ENCODE measurements around the gene SLC6A8. TPM values are rescaled to one million over a fixed set of nuclear protein-coding genes. Genes with fewer than 3 reads are reported as not detected.
"Not testable (repeated sequence)": the region's sequence is repeated elsewhere in the genome, so short reads cannot be mapped to it uniquely, and the experiment has no call there.

SLC6A8 gene
- total RNA-seq, 2 donors from 2014 or later = 1.8 to 2.2 TPM

GRCh38 chrX:153733651-153734240 lies 46.0 kb downstream of the SLC6A8 start:
- peaks cover 2 to 8% of the 10 kb centered on the region in 2 donors for H3K9me3 Mint-ChIP-seq
- no peak overlapping the region for H3K4me3 Mint-ChIP-seq
- H3K36me3 Mint-ChIP-seq (ENCODE audit: insufficient read depth in 2 of 2) = peaks cover 4 to 5% of the 10 kb centered on the region in 2 donors
- peaks cover 24% of the 10 kb centered on the region for H3K4me1 Mint-ChIP-seq (ENCODE audit: low read depth)
- H3K27ac Mint-ChIP-seq = no peak overlapping the region
- peaks cover 11% of the 10 kb centered on the region for H3K27me3 Mint-ChIP-seq (ENCODE audit: low read depth)
- ATAC-seq (replicated peaks in 1 of 2) = no peak
- no peak for DNase-seq

- Mint-ChIP-seq H3K4me1 (ENCODE audit: low read depth) (peaks cover 24% of the 10 kb centered on the region), H3K4me3 (no peak overlapping the region), H3K36me3 (ENCODE audit: insufficient read depth in 2 of 2) (peaks cover 4 to 5% of the 10 kb centered on the region in 2 donors), H3K27me3 (ENCODE audit: low read depth) (peaks cover 7% of the 10 kb centered on the region), H3K27ac (no peak overlapping the region), H3K9me3 (peaks cover 2 to 8% of the 10 kb centered on the region in 2 donors)
- ATAC-seq (replicated peaks in 1 of 2) (no peak), DNase-seq (no peak)
Measured at GRCh38 chrX:153734871-153735270, 47.1 kb downstream of the SLC6A8 start.

- peak; percentile 66 to 71 for ATAC-seq (replicated peaks in 1 of 2)
- H3K4me1 Mint-ChIP-seq (ENCODE audit: low read depth) = peaks cover 27% of the 10 kb centered on the region
- peaks cover 2 to 8% of the 10 kb centered on the region in 2 donors for H3K9me3 Mint-ChIP-seq
- DNase-seq = peak in 1 of 2 donors; percentile 11
- H3K27ac Mint-ChIP-seq = no peak overlapping the region
- peaks cover 7% of the 10 kb centered on the region for H3K27me3 Mint-ChIP-seq (ENCODE audit: low read depth)
- H3K36me3 Mint-ChIP-seq (ENCODE audit: insufficient read depth in 2 of 2) = peaks cover 4 to 5% of the 10 kb centered on the region in 2 donors
- H3K4me3 Mint-ChIP-seq = no peak overlapping the region
Measured at GRCh38 chrX:153735274-153735673, 47.5 kb downstream of the SLC6A8 start.

- Mint-ChIP-seq H3K27me3 (ENCODE audit: low read depth) (peaks cover 6% of the 10 kb centered on the region), H3K9me3 (peaks cover 2 to 8% of the 10 kb centered on the region in 2 donors), H3K36me3 (ENCODE audit: insufficient read depth in 2 of 2) (peaks cover 4 to 5% of the 10 kb centered on the region in 2 donors), H3K4me3 (no peak overlapping the region), H3K4me1 (ENCODE audit: low read depth) (peaks cover 24% of the 10 kb centered on the region), H3K27ac (no peak overlapping the region)
- DNase-seq (no peak), ATAC-seq (replicated peaks in 1 of 2) (no peak)
Measured at GRCh38 chrX:153736071-153736820, 48.5 kb downstream of the SLC6A8 start.

- DNase-seq = no peak
- Mint-ChIP-seq H3K4me1 (ENCODE audit: low read depth) (peaks cover 17% of the 10 kb centered on the region), H3K4me3 (no peak overlapping the region), H3K36me3 (ENCODE audit: insufficient read depth in 2 of 2) (peaks cover 0 to 3% of the 10 kb centered on the region in 2 donors), H3K27me3 (ENCODE audit: low read depth) (no peaks in the 10 kb centered on the region), H3K27ac (no peak overlapping the region), H3K9me3 (peaks cover 2 to 3% of the 10 kb centered on the region in 2 donors)
- ATAC-seq (replicated peaks in 1 of 2) = no peak
Measured at GRCh38 chrX:153736871-153737441, 49.2 kb downstream of the SLC6A8 start.

GRCh38 chrX:153738056-153738605 lies 50.4 kb downstream of the SLC6A8 start:
- H3K36me3 Mint-ChIP-seq (ENCODE audit: insufficient read depth in 2 of 2) = peaks cover 0 to 1% of the 10 kb centered on the region in 2 donors
- DNase-seq (no peak), ATAC-seq (replicated peaks in 1 of 2) (no peak)
- peaks cover 17% of the 10 kb centered on the region for H3K4me1 Mint-ChIP-seq (ENCODE audit: low read depth)
- peaks cover 2 to 3% of the 10 kb centered on the region in 2 donors for H3K9me3 Mint-ChIP-seq
- no peak overlapping the region for H3K27ac Mint-ChIP-seq
- H3K27me3 Mint-ChIP-seq (ENCODE audit: low read depth) = no peaks in the 10 kb centered on the region
- no peak overlapping the region for H3K4me3 Mint-ChIP-seq

DNA sequence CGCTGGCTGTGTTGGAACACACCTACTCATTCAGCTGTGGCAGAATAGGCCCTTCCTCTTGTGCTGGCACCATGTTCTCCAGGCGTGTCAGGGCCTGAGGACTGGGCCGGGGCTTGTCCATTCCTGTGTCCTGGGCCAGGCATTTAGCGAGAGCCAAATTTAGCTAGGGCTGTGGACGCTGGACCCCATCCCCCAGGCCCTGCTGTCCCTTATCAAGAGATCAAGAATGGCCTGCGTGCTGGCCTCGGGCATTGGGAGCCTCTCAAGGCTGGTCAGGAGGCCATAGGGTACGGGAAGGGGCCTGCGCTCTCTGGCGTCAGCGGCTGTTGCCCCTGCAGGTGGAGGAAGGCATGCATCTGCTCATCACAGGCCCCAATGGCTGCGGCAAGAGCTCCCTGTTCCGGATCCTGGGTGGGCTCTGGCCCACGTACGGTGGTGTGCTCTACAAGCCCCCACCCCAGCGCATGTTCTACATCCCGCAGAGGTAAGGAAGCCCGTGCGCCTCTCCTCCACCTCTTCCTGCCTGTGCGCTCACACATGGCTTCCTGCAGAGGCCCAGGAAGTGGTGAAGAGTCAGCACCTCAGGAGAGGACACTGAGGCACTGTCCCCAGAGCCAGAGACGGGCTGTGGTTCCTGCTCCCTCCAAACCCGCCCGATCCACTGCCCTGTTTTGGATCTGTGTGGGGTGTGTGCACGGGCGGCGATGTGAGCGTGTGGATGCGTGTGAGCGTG lies 52.2 kb downstream of the SLC6A8 start:
- peak; percentile 59 to 85 for ATAC-seq (replicated peaks in 1 of 2)
- H3K36me3 Mint-ChIP-seq (ENCODE audit: insufficient read depth in 2 of 2) = no peaks in the 10 kb centered on the region

DNA sequence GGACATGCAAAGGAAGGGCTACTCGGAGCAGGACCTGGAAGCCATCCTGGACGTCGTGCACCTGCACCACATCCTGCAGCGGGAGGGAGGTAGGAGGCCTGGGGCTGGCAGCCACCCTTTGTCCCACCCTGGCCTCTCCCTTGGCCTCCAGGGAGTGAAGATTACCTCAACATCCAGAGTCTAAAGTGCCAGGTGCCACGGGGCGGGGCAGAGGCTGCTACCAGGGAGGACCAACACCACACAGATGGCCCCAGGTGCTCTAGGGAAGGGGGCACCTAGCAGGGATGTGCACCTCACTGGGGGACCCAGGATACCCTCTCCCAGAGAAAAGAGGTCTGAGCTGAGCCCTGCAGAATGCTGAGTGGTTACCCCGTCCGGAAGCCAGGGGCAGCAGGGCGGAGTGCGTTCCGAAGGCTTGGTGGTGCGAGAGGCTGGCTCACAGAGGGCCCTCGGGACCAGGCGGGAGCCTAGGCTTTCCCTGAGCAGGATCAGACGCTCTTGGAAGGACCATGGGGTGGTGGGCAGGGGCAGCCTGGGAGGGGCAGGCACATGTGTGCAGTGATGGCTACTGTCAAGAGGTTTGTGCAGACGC lies 53.0 kb downstream of the SLC6A8 start:
- H3K4me3 Mint-ChIP-seq = no peak overlapping the region

More for the DNA sequence above, 52.2 kb downstream of the SLC6A8 start:
- H3K4me1 Mint-ChIP-seq (ENCODE audit: low read depth) = peaks cover 17% of the 10 kb centered on the region
- DNase-seq = peak in 1 of 2 donors; percentile 8
- H3K9me3 Mint-ChIP-seq = peaks cover 0 to 1% of the 10 kb centered on the region in 2 donors
- peak overlapping the region in 1 of 2 donors; percentile 55 for H3K4me3 Mint-ChIP-seq
- H3K27me3 Mint-ChIP-seq (ENCODE audit: low read depth) = peaks cover 4% of the 10 kb centered on the region
- peak overlapping the region; percentile 73 for H3K27ac Mint-ChIP-seq

DNA sequence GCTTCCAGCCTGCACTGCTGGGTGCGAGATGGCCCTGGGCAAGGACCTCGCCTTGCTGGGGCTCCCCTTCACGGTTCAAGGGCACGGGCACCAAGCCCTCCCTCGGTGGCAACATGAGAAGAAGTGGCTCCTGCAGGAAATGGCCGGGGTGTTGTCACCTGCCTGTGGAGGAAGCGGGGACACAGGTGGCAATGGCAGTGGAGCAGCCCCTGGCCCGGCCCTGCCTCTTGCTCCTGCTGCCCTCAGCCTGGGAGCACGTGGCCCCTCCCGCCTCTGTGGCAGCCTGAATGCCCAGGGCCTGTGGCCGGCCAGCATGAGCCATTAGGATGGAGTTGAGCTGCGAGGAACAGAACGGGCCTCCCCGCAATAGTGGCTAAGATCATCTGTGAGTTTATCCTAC lies 53.7 kb downstream of the SLC6A8 start:
- Mint-ChIP-seq H3K4me3 (no peak overlapping the region), H3K27me3 (ENCODE audit: low read depth) (peaks cover 20% of the 10 kb centered on the region), H3K9me3 (no peaks in the 10 kb centered on the region), H3K27ac (no peak overlapping the region), H3K36me3 (ENCODE audit: insufficient read depth in 2 of 2) (no peaks in the 10 kb centered on the region), H3K4me1 (ENCODE audit: low read depth) (peaks cover 8% of the 10 kb centered on the region)
- DNase-seq (no peak), ATAC-seq (replicated peaks in 1 of 2) (no peak)

More for the DNA sequence above, 53.0 kb downstream of the SLC6A8 start:
- DNase-seq (no peak), ATAC-seq (replicated peaks in 1 of 2) (no peak)
- Mint-ChIP-seq H3K4me1 (ENCODE audit: low read depth) (peaks cover 9% of the 10 kb centered on the region), H3K27ac (no peak overlapping the region), H3K27me3 (ENCODE audit: low read depth) (peaks cover 12% of the 10 kb centered on the region), H3K9me3 (no peaks in the 10 kb centered on the region), H3K36me3 (ENCODE audit: insufficient read depth in 2 of 2) (no peaks in the 10 kb centered on the region)

DNA sequence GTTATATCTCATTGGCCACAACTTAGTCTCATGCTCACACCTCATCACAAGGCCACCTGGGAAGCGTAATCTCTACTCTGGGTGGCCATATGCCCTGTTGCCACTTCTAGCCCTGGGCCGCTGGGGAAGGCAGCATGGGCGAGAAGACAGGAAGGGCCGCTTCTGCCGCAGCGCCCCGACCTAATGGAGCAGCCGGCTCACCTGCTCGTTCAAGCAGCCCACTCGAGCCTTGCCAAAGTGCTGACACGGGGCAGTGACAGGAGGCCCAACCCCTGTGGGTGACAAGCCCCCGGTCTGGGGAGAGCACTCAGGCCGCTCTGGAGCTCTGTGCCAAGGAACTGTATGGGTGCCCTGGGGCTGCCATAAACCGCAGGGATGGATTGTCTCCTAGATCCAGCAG lies 54.4 kb downstream of the SLC6A8 start:
- H3K36me3 Mint-ChIP-seq (ENCODE audit: insufficient read depth in 2 of 2); H3K4me1 Mint-ChIP-seq (ENCODE audit: low read depth); DNase-seq; ATAC-seq (replicated peaks in 1 of 2); H3K27ac Mint-ChIP-seq; H3K9me3 Mint-ChIP-seq; H3K4me3 Mint-ChIP-seq: not testable (repeated sequence)
- peaks cover 26% of the 10 kb centered on the region for H3K27me3 Mint-ChIP-seq (ENCODE audit: low read depth)

- peaks cover 26% of the 10 kb centered on the region for H3K27me3 Mint-ChIP-seq (ENCODE audit: low read depth)
- not testable (repeated sequence) for H3K36me3 Mint-ChIP-seq (ENCODE audit: insufficient read depth in 2 of 2); H3K4me3 Mint-ChIP-seq; DNase-seq; H3K4me1 Mint-ChIP-seq (ENCODE audit: low read depth); H3K27ac Mint-ChIP-seq; H3K9me3 Mint-ChIP-seq; ATAC-seq (replicated peaks in 1 of 2)
Measured at GRCh38 chrX:153742796-153743467, 55.2 kb downstream of the SLC6A8 start.
